ENCODE data around the gene MICALL1.

GRCh38 chr22:37925767-37926166 lies 19.7 kb downstream of the MICALL1 start:
- TF ChIP-seq, protein P1, sequence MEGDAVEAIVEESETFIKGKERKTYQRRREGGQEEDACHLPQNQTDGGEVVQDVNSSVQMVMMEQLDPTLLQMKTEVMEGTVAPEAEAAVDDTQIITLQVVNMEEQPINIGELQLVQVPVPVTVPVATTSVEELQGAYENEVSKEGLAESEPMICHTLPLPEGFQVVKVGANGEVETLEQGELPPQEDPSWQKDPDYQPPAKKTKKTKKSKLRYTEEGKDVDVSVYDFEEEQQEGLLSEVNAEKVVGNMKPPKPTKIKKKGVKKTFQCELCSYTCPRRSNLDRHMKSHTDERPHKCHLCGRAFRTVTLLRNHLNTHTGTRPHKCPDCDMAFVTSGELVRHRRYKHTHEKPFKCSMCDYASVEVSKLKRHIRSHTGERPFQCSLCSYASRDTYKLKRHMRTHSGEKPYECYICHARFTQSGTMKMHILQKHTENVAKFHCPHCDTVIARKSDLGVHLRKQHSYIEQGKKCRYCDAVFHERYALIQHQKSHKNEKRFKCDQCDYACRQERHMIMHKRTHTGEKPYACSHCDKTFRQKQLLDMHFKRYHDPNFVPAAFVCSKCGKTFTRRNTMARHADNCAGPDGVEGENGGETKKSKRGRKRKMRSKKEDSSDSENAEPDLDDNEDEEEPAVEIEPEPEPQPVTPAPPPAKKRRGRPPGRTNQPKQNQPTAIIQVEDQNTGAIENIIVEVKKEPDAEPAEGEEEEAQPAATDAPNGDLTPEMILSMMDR (IDR thresholded peaks at IDR 0.05), result no peak
- no peak for TF ChIP-seq POLR2A (IDR thresholded peaks at IDR 0.05)

Data from esophagus squamous epithelium (tissue), 4 donors.